BJ (cell line): ENCODE measurements around the gene SKI. TPM values are rescaled to one million over a fixed set of nuclear protein-coding genes. Genes with fewer than 3 reads are reported as not detected.

Experiments used
- CTCF ChIA-PET: fragments of 350-600 bp; formaldehyde crosslinking; extraction: SDS; loops from one replicate; lab custom pipeline; 2021; ENCODE audit warnings: antibody characterized with exemption, inconsistent platforms; lab: Yijun Ruan, JAX
- POLR2A ChIA-PET: fragments of 300-600 bp; sonication (Branson Sonifier 250); formaldehyde crosslinking; extraction: SDS; loops from one replicate; lab custom pipeline; 2021; ENCODE audit warnings: antibody characterized with exemption; lab: Charles Lee
- DNase-seq: peaks from one replicate; pipeline ENCODE4 v3.0.0-alpha.2; 2011; ENCODE audit warnings: low read depth
- H3K27me3 ChIP-seq: 2 replicates; pipeline ENCODE4 v1.6.0; 2011; ENCODE audit warnings: low read length; ENCODE audit not compliant: control insufficient read depth, insufficient read depth
- H3K36me3 ChIP-seq: 2 replicates; pipeline ENCODE4 v1.5.1; 2011; ENCODE audit warnings: low read length; ENCODE audit not compliant: control insufficient read depth, insufficient read depth
- H3K4me3 ChIP-seq: 2 replicates; pipeline ENCODE4 v1.5.1; 2011; ENCODE audit warnings: low read depth, mild to moderate bottlenecking, control low read depth, low read length
- CTCF ChIP-seq: IDR thresholded peaks from 2 replicates; pipeline ENCODE4 v1.5.1; 2011; ENCODE audit warnings: low read depth, mild to moderate bottlenecking, control low read depth, inconsistent platforms, low read length, moderate library complexity; ENCODE audit not compliant: insufficient read depth
- polyA plus RNA-seq: library from polyadenylated mRNA; depleted of rRNA; stranded (reverse); fragments of >200 nt; gene quantifications from 2 replicates; pipeline ENCODE4 v1.2.3, GENCODE V29; 2011

The SKI gene
- polyA plus RNA-seq, 1 experiment: 5.1 TPM

- H3K36me3 ChIP-seq: no peaks in the 10 kb centered on the region
- no peak for TF ChIP-seq CTCF
- no peak overlapping the region for H3K4me3 ChIP-seq
- no peak for DNase-seq
- CTCF ChIA-PET: interaction anchor here (1.2 to 1.5 kb wide), 2 partner anchors 9 to 60 kb away, joined by 3 read pairs; no protein-coding TSS in a partner anchor
- POLR2A ChIA-PET: no interaction called here
- peaks cover 3% of the 10 kb centered on the region for H3K27me3 ChIP-seq
Observed at GRCh38 chr1:2320760-2321667, 92.9 kb downstream of the SKI start.

GRCh38 chr1:2322065-2322571 lies 94.0 kb downstream of the SKI start:
- CTCF ChIA-PET: interaction anchor here (1.2 to 1.5 kb wide), 3 partner anchors 10 to 127 kb away, joined by 3 to 5 read pairs (median 3); partner anchors contain the start of gene FAAP20

GRCh38 chr1:2322581-2323211 lies 94.6 kb downstream of the SKI start:
- POLR2A ChIA-PET: no interaction called here
- no peak for DNase-seq
- Histone ChIP-seq H3K27me3 (peaks cover 3% of the 10 kb centered on the region), H3K36me3 (no peaks in the 10 kb centered on the region), H3K4me3 (no peak overlapping the region)
- CTCF ChIA-PET: interaction anchor here (1.0 to 1.5 kb wide), 4 partner anchors 11 to 128 kb away, joined by 3 to 5 read pairs (median 3); partner anchors contain the start of gene FAAP20
- no peak for TF ChIP-seq CTCF

More at GRCh38 chr1:2322065-2322571, 94.0 kb downstream of the SKI start:
- Histone ChIP-seq H3K27me3 (peaks cover 3% of the 10 kb centered on the region), H3K36me3 (no peaks in the 10 kb centered on the region), H3K4me3 (no peak overlapping the region; the same call in 1 of the 2 replicates)
- DNase-seq: peak; percentile 76
- POLR2A ChIA-PET: no interaction called here
- peak; percentile 30; the same call in 1 of the 2 replicates for TF ChIP-seq CTCF

GRCh38 chr1:2323451-2323974 lies 95.4 kb downstream of the SKI start:
- ChIA-PET POLR2A (no interaction called here), CTCF (interaction anchor here (1.0 to 1.4 kb wide), 2 partner anchors 23 to 129 kb away, joined by 3 to 5 read pairs; partner anchors contain the start of gene FAAP20)
- no peak for DNase-seq

More at GRCh38 chr1:2323451-2323974, 95.4 kb downstream of the SKI start:
- no peaks in the 10 kb centered on the region for H3K36me3 ChIP-seq
- H3K27me3 ChIP-seq: peaks cover 3% of the 10 kb centered on the region
- TF ChIP-seq CTCF: no peak
- H3K4me3 ChIP-seq: no peak overlapping the region
